AG08395 (cell line): Measurements from ENCODE around the gene PSME2.
A peak's percentile ranks its signal among the peaks of the same experiment; 100 is the strongest.

ENCODE experiments used
- DNase-seq: peaks from one replicate; pipeline ENCODE4 v3.0.0; 2012; ENCODE audit warnings: mixed read lengths, low spot score

The PSME2 gene

DNA sequence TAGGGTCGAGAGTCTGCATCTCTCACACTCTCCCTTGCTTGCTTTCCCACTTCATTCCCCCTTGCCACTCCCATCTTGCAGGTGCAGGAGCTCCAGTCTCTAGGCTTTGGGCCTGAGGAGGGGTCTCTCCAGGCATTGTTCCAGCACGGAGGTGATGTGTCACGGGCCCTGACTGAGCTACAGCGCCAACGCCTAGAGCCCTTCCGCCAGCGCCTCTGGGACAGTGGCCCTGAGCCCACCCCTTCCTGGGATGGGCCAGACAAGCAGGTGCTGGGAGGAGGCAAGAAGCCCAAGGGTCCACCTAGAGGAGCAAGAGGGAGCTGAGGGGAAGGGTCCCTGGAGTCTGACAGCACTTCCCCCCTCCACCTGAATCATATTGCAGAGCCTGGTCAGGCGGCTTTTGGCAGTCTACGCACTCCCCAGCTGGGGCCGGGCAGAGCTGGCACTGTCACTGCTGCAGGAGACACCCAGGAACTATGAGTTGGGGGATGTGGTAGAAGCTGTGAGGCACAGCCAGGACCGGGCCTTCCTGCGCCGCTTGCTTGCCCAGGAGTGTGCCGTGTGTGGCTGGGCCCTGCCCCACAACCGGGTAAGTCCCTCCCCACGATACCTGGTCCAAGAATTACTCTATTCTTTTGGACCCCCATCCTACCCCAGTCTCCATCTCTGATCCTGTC is 5.1 kb upstream of the PSME2 start:
- no peak for DNase-seq

DNA sequence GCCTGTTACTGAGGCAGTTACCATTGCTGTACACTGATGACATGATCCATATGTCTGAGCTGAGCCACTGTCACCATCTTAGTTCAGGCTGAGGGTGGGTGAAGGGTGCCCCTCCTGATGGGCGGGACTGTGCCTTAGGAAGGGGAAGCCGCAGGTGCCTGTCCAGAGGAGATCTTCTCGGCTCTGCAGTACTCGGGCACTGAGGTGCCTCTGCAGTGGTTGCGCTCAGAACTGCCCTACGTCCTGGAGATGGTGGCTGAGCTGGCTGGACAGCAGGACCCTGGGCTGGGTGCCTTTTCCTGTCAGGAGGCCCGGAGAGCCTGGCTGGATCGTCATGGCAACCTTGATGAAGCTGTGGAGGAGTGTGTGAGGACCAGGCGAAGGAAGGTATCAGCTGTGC is 4.6 kb upstream of the PSME2 start:
- no peak for DNase-seq

GRCh38 chr14:24150567-24150966 is 4.2 kb upstream of the PSME2 start:
- no peak for DNase-seq

- no peak for DNase-seq
Measured at GRCh38 chr14:24150061-24150460, 3.7 kb upstream of the PSME2 start.

- DNase-seq, result no peak
Measured at GRCh38 chr14:24149302-24149969, 3.0 kb upstream of the PSME2 start.

DNA sequence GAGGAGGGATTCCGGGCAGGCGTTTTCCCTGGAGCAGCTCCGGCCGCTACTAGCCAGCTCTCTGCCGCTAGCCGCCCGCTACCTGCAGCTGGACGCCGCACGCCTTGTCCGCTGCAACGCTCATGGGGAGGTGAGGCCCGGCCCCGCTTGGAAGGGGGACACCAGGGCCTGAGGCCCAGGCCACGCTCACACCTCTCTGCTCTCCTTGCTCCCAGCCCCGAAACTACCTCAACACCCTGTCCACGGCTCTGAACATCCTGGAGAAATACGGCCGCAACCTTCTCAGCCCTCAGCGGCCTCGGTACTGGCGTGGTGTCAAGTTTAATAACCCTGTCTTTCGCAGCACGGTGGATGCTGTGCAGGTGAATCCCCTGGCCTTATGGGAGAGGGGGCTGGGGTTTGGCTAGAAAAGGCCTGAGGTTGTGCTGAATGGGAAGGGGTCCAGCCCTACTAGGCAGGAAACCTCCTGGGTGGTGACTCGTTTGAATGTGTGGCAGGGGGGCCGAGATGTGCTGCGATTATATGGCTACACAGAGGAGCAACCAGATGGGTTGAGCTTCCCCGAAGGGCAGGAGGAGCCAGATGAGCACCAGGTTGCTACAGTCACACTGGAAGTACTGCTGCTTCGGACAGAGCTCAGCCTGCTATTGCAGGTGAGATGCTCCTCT is 1.5 kb upstream of the PSME2 start:
- DNase-seq, result no peak

- peak; percentile 97 for DNase-seq
Measured at GRCh38 chr14:24146978-24147760, 759 bp upstream of the PSME2 start, which contains the start of gene RNF31. Gene RNF31 (plus strand): TSS chr14:24147498. CDS start chr14:24147699, 201 bp downstream.

DNA sequence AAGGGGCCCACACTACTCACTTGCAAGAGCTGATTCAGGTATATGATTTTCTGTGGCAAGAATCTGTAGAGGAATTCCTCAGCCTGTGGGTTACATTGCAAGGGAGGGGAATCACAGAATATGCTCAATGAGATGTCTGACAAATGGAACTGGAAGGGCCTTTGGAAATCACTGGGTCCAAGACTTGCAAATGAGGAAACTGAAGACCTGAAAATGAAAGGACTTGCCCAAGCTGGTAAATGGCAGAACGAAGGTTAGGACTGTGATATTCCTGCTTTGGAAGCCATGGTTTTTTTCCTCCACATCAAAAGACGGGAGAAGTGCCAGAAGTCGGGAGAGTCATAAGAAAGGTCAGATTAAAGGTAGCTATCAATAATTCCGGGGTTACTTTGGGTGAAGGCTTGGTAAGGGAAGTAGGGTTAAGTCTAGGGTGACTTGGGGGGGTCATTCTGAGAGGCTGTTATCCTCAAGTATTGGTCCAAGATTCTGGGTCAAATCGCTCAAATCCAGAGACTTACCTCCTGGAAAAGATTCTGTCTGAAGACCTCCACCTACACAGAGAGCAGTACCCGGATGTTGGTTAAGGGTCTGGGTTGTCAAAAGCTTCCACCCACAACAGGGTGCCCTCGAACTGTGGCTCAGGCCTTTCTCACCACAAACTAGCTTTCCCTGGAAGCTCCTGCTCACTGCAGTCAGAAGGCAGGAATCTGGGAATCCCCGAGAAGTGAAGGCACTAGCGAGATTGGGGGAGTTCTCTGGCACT is 539 bp downstream of the PSME2 start:
- no peak for DNase-seq

- DNase-seq, result no peak
Measured at GRCh38 chr14:24145219-24145618, 1.2 kb downstream of the PSME2 start.

GRCh38 chr14:24144451-24144850 is 2.0 kb downstream of the PSME2 start:
- DNase-seq, result no peak

DNA sequence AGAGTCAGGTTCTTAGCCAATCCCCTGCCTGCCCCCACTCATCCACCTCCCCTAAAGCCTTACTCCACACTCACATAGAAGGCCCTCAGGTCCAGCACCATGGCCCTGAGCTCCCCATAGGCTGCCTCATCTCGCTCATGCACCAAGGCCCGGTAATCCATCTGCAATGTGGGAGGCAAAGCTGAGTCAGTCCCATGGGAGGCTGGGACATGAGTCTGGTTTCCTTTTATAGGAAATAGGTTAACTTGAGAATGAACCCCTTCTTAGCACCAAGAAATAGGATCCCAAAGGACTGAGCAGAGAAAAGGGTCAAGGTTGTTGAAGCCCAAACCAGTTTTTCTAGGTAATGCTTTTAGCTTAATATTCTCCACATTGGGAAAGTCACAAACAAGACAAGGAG is 2.9 kb downstream of the PSME2 start:
- no peak for DNase-seq

- peak; percentile 99 for DNase-seq
Measured at GRCh38 chr14:24141097-24141880, 5.1 kb downstream of the PSME2 start, which contains the start of gene EMC9. Gene EMC9 (minus strand): TSS chr14:24141591. CDS start chr14:24141304, 287 bp downstream.

DNA sequence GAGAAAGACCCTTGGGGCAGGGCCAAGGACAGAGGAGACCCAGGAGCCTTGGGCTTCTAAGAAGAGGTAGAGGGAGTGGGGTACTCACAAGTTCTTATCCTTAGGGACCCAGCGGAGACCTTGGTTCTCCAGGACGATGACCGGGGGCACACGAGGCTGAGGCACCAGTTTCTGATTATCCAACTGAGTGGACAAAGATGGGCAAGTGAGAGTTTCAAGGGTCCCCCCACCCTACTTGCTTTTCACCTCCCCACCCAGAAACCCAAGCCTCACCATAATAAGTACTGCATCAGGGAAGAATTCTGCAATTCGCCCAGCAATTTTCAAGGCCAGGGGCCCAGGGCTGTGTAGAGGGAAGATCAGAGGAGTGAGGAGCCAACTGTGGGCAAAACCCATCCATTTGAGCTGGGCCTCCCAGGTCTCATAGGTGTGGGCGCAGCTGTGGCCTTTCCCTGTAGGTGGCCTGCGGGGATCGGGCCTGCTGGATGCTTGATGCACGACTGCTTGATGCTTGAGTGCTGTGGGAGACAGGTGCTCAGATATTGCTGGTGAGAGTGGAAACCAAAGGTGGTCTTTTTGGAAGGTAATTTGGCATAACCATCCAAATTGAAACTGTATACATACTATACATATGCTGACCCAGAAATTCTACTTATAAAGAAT is 7.0 kb downstream of the PSME2 start:
- no peak for DNase-seq

DNA sequence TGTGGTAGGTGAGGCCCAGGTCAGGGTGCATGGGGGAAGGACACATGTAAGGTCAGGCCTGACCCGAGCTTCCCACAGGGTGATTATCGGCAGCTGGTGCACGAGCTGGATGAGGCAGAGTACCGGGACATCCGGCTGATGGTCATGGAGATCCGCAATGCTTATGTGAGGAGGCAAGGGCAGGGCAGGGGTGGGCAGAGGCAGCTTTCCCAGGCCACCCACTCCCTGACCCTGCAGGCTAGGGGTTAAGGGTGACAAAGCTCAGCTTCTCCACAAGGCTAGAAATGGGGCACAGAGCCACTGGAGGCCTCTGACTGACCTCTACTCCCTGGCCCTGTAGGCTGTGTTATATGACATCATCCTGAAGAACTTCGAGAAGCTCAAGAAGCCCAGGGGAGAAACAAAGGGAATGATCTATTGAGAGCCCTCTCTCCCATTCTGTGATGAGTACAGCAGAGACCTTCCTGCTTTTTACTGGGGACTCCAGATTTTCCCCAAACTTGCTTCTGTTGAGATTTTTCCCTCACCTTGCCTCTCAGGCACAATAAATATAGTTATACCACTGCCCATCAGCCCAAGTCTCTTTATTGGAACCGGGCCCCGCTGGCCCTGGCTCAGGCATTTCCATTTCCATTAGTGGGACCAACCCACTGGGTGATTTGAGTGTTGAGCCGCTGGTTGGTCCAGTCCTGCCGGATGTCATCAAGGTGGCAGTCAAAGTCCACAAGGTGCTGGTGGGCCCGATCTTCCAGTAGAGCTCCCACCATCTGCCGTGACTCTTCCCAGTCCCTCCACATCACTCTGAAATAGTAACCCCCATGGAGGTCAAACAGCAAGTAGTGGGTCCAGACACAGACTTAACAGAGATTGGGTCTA is 7.8 kb downstream of the PSME2 start:
- DNase-seq, result no peak

DNA sequence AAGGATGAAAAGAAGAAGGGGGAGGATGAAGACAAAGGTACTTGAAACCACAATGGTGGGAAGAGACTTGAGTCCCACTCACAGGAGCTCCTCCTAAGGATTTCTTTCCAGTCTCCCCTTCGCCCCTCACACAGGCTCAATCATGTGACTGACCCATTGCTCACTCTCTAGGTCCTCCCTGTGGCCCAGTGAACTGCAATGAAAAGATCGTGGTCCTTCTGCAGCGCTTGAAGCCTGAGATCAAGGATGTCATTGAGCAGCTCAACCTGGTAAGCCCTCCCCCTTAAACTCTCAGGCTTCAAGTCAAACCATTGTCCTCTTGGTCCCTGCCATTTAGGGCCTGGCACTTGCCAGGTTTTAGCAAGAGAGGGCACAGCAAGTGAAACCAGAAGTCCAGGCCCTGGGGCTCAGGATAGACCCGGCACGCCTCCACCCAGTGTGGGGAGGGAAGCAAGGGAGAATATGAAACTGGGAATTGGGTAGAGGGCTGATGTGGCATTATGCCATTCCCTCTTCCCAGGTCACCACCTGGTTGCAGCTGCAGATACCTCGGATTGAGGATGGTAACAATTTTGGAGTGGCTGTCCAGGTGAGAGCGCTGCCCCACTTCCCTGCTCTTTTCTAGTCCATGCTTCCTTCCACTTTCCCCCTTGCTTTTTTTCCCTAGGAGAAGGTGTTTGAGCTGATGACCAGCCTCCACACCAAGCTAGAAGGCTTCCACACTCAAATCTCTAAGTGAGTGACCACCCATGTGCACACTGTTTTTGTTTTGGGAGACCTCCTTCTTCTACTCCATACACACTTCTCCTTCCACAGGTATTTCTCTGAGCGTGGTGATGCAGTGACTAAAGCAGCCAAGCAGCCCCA is 8.6 kb downstream of the PSME2 start:
- no peak for DNase-seq

GRCh38 chr14:24136684-24137528 is 9.5 kb downstream of the PSME2 start:
- no peak for DNase-seq
